Right lobe of liver (tissue), 4 donors: ENCODE measurements around the gene MEI1.

Experiments used
- POLR2A ChIP-seq: fragments of 450-650 bp; IDR thresholded peaks from one replicate; pipeline ENCODE4 v1.6.1; 2017; ENCODE audit warnings: antibody characterized with exemption, mild to moderate bottlenecking
- TF ChIP-seq, protein P1 (sequence below), 4 donors: fragments of 200-600 bp in 3 of 4; fragments of 450-650 bp in 1 of 4; IDR thresholded peaks; one replicate each; pipeline versions ENCODE4 v1.5.1 to v1.8.0; 2016 to 2022; ENCODE audit warnings: antibody characterized with exemption in 4 of 4, mild to moderate bottlenecking in 2 of 4
- donor health status: DM: no; HTN: no; CAD: no.
- donor health status: DM: no; HTN: no; CAD: no.
- donor health status: DM: no; HTN: yes; CAD: no.

DNA sequence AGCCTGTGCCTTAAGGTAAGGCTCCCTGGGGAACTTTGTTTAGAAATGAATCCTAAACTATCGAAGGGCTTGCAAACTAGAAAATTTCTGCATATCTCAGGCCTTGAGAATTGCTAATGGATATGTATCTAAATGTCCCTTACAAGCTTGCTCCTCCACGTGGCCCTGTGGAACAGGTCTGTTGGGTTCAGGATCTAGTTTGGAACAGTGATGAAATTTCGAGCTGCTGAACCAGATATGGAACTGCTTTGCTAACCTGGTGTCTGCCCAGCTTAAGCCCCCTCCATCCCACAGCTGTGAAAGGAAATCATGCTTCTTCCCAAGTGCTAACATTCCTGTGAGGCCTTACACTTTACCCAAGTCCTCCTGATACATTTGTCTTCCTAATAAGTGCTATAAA lies 145.2 kb downstream of the MEI1 start:
- TF ChIP-seq POLR2A: no peak
- TF ChIP-seq, protein P1, sequence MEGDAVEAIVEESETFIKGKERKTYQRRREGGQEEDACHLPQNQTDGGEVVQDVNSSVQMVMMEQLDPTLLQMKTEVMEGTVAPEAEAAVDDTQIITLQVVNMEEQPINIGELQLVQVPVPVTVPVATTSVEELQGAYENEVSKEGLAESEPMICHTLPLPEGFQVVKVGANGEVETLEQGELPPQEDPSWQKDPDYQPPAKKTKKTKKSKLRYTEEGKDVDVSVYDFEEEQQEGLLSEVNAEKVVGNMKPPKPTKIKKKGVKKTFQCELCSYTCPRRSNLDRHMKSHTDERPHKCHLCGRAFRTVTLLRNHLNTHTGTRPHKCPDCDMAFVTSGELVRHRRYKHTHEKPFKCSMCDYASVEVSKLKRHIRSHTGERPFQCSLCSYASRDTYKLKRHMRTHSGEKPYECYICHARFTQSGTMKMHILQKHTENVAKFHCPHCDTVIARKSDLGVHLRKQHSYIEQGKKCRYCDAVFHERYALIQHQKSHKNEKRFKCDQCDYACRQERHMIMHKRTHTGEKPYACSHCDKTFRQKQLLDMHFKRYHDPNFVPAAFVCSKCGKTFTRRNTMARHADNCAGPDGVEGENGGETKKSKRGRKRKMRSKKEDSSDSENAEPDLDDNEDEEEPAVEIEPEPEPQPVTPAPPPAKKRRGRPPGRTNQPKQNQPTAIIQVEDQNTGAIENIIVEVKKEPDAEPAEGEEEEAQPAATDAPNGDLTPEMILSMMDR (IDR thresholded peaks at IDR 0.05): no peak
